HCT116 (cell line): Measurements from ENCODE around the gene PLA2G15. TPM values are rescaled to one million over a fixed set of nuclear protein-coding genes. Genes with fewer than 3 reads are reported as not detected.

Source experiments
- ATAC-seq: fragments of 200-7000 bp; cut with Tn5 transposase; 2 replicates; pipeline ENCODE4 v1.9.1; 2020; ENCODE audit warnings: mild to moderate bottlenecking, moderate library complexity
- BruUV-seq: library from RNA; stranded (reverse); fragments of 400-500 nt; replicated peaks from 2 replicates; lab custom pipeline; 2021; lab: Mats Ljungman, UMichigan
- CTCF ChIA-PET: fragments of 300-600 bp; sonication (Branson Sonifier 250); formaldehyde crosslinking; loops from one replicate; lab custom pipeline; 2021; ENCODE audit warnings: antibody characterized with exemption; lab: Charles Lee
- POLR2A ChIA-PET: fragments of 300-600, 350-600 bp; sonication (Branson Sonifier 250); formaldehyde crosslinking; loops from one replicate; lab custom pipeline; 2021; ENCODE audit warnings: antibody characterized with exemption; lab: Charles Lee
- RAD21 ChIA-PET, 2 experiments: fragments of 300-600 bp; sonication (Branson Sonifier 250); formaldehyde crosslinking; loops; one replicate each; lab custom pipeline; 2023; ENCODE audit warnings: low total read pairs in 2 of 2; ENCODE audit not compliant: uncharacterized antibody in 2 of 2, unreplicated experiment in 2 of 2, low non-redundant PET in 1 of 2; lab: Charles Lee
- DNase-seq: peaks from one replicate; pipeline ENCODE4 v3.0.0-alpha.2; 2010; ENCODE audit warnings: low read depth, low spot score
- H2AFZ ChIP-seq: fragments of 200-600 bp; shearing (Covaris generic), sonication (generic); 2 replicates; pipeline ENCODE4 v1.6.1; 2017; ENCODE audit warnings: low read depth, mixed run types, mixed read lengths, antibody characterized with exemption, low read length; ENCODE audit not compliant: poor library complexity, severe bottlenecking
- H3K27ac ChIP-seq: 2 replicates; pipeline ENCODE4 v1.5.1; 2012; ENCODE audit warnings: low read depth, low read length
- H3K27me3 ChIP-seq: fragments of 200-600 bp; sonication (generic); 2 replicates; pipeline ENCODE4 v1.6.1; 2016; ENCODE audit warnings: mixed run types, low read length, mixed read lengths; ENCODE audit not compliant: insufficient read depth
- H3K36me3 ChIP-seq, 2 experiments: fragments of 200-500 bp in 1 of 2; fragments of 200-600 bp in 1 of 2; sonication (Bioruptor generic) in 1 of 2; sonication (generic) in 1 of 2; 2 replicates each; pipeline versions ENCODE4 v1.5.1 to v1.6.1; 2014 to 2016; ENCODE audit warnings: low read length in 2 of 2, inconsistent platforms in 1 of 2, mixed read lengths in 1 of 2, mixed run types in 1 of 2; ENCODE audit not compliant: insufficient read depth in 2 of 2, control insufficient read depth in 1 of 2
- H3K4me1 ChIP-seq, 2 experiments: fragments of 200-600 bp in 1 of 2; sonication (generic) in 1 of 2; 2 replicates each; pipeline versions ENCODE4 v1.5.1 to v1.6.1; 2012 to 2017; ENCODE audit warnings: low read length in 2 of 2, inconsistent platforms in 1 of 2, mild to moderate bottlenecking in 1 of 2, mixed read lengths in 1 of 2, mixed run types in 1 of 2, moderate library complexity in 1 of 2; ENCODE audit not compliant: insufficient read depth in 2 of 2, control insufficient read depth in 1 of 2
- H3K4me2 ChIP-seq: fragments of 200-600 bp; sonication (generic); 2 replicates; pipeline ENCODE4 v1.6.1; 2017; ENCODE audit warnings: mixed run types, low read length, mixed read lengths
- H3K4me3 ChIP-seq, 2 experiments: fragments of 200-600 bp in 1 of 2; sonication (generic) in 1 of 2; replicated peaks in 1 of 2; 2 replicates each; pipeline ENCODE4 v1.5.1; 2011 to 2016; ENCODE audit warnings: low read length in 2 of 2, control low read depth in 1 of 2, low read depth in 1 of 2, mild to moderate bottlenecking in 1 of 2, mixed read lengths in 1 of 2, mixed run types in 1 of 2
- H3K79me2 ChIP-seq: fragments of 200-600 bp; sonication (generic); 2 replicates; pipeline ENCODE4 v1.6.1; 2017; ENCODE audit warnings: mild to moderate bottlenecking, mixed run types, low read length, moderate library complexity, mixed read lengths; ENCODE audit not compliant: insufficient read depth
- H3K9ac ChIP-seq: fragments of 200-600 bp; sonication (generic); 2 replicates; pipeline ENCODE4 v1.6.1; 2016; ENCODE audit warnings: low read length, mixed read lengths
- H3K9me2 ChIP-seq: fragments of 200-600 bp; sonication (generic), shearing (Covaris generic); 2 replicates; pipeline ENCODE4 v1.6.1; 2017; ENCODE audit warnings: mixed run types, mild to moderate bottlenecking, moderate library complexity; ENCODE audit not compliant: insufficient read depth
- H3K9me3 ChIP-seq, 2 experiments: fragments of 200-500 bp in 1 of 2; fragments of 200-600 bp in 1 of 2; sonication (Bioruptor generic) in 1 of 2; sonication (generic) in 1 of 2; 2 replicates each; pipeline ENCODE4 v1.6.1; 2014 to 2017; ENCODE audit warnings: low read length in 2 of 2, mixed read lengths in 2 of 2, inconsistent platforms in 1 of 2, low read depth in 1 of 2, mild to moderate bottlenecking in 1 of 2, mixed run types in 1 of 2, moderate library complexity in 1 of 2; ENCODE audit not compliant: control insufficient read depth in 1 of 2, insufficient read depth in 1 of 2
- H4K20me1 ChIP-seq: fragments of 200-600 bp; sonication (generic), shearing (Covaris generic); 2 replicates; pipeline ENCODE4 v1.6.1; 2017; ENCODE audit warnings: mixed run types, mild to moderate bottlenecking, moderate library complexity; ENCODE audit not compliant: insufficient read depth
- POLR2AphosphoS5 ChIP-seq: IDR thresholded peaks from 2 replicates; pipeline ENCODE4 v1.6.1; 2011; ENCODE audit warnings: mild to moderate bottlenecking, low read depth, low read length, moderate library complexity
- RAD21 ChIP-seq: IDR thresholded peaks from 2 replicates; pipeline ENCODE4 v1.6.1; 2012; ENCODE audit warnings: low read depth, mild to moderate bottlenecking
- intact Hi-C: fragments of 100-400 bp; cut with micrococcal nuclease; formaldehyde crosslinking; loops from 2 replicates; pipeline ENCODE4 v1.10.0; 2022
- total RNA-seq: library from RNA; stranded (reverse); gene quantifications from one replicate; pipeline ENCODE4 v1.2.1, GENCODE V29; 2021; ENCODE audit not compliant: unreplicated experiment
- TF ChIP-seq, protein P1 (sequence below): IDR thresholded peaks from 2 replicates; pipeline ENCODE4 v1.6.1; 2011; ENCODE audit warnings: mild to moderate bottlenecking, low read length, moderate library complexity; ENCODE audit not compliant: insufficient replicate concordance; ENCODE audit errors: extremely low read depth
- TF ChIP-seq, protein P2 (sequence below), 3 experiments: fragments of 200-600 bp in 1 of 3; sonication (generic) in 1 of 3; IDR thresholded peaks in 2 of 3; conservative IDR thresholded peaks in 1 of 3; 2 replicates each; pipeline ENCODE4 v1.5.1; 2012 to 2017; ENCODE audit warnings: low read depth in 2 of 3, low read length in 2 of 3, antibody characterized with exemption in 1 of 3, borderline replicate concordance in 1 of 3, control low read depth in 1 of 3, mild to moderate bottlenecking in 1 of 3, mixed read lengths in 1 of 3, mixed run types in 1 of 3, moderate library complexity in 1 of 3; ENCODE audit not compliant: insufficient read depth in 1 of 3

PLA2G15 gene
- total RNA-seq, 1 experiment from 2014 or later = 7.5 TPM

DNA sequence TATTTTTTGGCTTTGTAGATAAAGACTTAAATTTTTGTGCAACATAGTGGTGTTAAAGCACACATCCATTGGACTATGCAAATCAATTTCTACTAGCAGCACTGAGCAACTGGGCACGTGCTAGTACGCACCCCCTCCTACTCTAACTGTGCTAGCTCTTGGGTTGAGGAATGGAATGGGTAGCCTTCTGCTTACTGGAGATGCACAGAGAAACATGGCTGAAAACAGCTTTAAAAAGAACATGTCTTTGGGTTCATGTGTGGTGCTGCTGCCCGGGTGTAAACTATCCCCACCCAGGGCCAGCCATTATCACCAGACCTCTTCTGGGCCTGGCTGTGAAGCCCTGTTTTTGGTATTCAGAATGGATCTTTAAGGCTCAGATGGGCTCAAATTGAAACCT is 16.5 kb upstream of the PLA2G15 start (continued):
- TF ChIP-seq RAD21 = no peak
- TF ChIP-seq POLR2AphosphoS5 = no peak
- TF ChIP-seq, protein P1, sequence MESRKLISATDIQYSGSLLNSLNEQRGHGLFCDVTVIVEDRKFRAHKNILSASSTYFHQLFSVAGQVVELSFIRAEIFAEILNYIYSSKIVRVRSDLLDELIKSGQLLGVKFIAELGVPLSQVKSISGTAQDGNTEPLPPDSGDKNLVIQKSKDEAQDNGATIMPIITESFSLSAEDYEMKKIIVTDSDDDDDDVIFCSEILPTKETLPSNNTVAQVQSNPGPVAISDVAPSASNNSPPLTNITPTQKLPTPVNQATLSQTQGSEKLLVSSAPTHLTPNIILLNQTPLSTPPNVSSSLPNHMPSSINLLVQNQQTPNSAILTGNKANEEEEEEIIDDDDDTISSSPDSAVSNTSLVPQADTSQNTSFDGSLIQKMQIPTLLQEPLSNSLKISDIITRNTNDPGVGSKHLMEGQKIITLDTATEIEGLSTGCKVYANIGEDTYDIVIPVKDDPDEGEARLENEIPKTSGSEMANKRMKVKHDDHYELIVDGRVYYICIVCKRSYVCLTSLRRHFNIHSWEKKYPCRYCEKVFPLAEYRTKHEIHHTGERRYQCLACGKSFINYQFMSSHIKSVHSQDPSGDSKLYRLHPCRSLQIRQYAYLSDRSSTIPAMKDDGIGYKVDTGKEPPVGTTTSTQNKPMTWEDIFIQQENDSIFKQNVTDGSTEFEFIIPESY = no peak
- TF ChIP-seq, all 23 proteins: peak for 0

DNA sequence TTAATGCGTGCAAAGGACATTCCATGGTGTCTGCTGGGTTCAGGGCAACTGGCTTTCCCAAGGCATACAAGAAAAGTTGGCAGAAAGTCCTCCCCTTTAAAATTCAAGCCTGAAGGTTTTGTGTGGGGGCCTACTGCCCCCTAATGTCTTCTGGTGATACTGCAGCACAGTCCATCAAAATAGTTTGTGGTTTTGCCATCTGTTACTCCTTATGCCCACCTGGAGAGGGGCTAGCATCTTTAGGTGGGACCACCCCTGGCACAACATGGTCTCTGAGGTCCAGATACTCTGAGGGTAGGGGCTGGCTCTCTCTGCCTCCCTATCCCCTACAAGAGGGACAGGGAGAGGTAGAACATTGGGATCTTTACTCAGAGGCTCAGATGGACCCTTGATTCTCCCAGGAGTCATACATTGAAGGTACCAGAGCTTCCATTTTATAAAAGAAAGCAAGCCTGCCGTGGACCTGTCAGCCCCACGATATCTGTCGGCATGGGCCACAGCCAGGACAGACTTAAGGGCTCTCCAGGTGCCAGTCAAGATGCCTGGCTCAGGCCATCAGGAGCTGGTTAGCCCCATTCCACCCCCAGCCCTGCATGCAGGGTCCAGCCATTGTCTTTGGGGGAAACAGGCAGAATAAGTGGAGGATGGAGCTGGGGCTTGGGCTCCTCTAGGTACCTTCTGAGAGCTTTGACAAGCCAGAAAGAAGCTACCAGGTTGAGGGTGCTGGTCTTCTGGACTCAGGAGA is 15.6 kb upstream of the PLA2G15 start:
- peak; percentile 15 for ATAC-seq
- BruUV-seq = no TSS peak
- Histone ChIP-seq H2AFZ (no peak overlapping the region), H3K79me2 (peaks cover 27% of the 10 kb centered on the region), H3K36me3 (peaks cover 18 to 51% of the 10 kb centered on the region in 2 experiments; a peak in 3 of 4 replicates), H3K27me3 (no peaks in the 10 kb centered on the region)
- RAD21 ChIA-PET = interaction anchor here in 1 of 2 experiments (1.0 kb wide), 1 partner anchor 136 kb away, joined by 4 read pairs; no protein-coding TSS in a partner anchor
- no peak for DNase-seq
- no peak for TF ChIP-seq POLR2AphosphoS5
- TF ChIP-seq, protein P2, sequence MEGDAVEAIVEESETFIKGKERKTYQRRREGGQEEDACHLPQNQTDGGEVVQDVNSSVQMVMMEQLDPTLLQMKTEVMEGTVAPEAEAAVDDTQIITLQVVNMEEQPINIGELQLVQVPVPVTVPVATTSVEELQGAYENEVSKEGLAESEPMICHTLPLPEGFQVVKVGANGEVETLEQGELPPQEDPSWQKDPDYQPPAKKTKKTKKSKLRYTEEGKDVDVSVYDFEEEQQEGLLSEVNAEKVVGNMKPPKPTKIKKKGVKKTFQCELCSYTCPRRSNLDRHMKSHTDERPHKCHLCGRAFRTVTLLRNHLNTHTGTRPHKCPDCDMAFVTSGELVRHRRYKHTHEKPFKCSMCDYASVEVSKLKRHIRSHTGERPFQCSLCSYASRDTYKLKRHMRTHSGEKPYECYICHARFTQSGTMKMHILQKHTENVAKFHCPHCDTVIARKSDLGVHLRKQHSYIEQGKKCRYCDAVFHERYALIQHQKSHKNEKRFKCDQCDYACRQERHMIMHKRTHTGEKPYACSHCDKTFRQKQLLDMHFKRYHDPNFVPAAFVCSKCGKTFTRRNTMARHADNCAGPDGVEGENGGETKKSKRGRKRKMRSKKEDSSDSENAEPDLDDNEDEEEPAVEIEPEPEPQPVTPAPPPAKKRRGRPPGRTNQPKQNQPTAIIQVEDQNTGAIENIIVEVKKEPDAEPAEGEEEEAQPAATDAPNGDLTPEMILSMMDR (IDR thresholded peaks at IDR 0.05 in 2 of 3, conservative IDR thresholded peaks at IDR 0.05 in 1 of 3; ENCODE audit: borderline replicate concordance in 1 of 3, insufficient read depth in 1 of 3, low read depth in 2 of 3, low read length in 2 of 3) = peak in 2 of 3 experiments; percentile 92 to 93; a peak in 4 of 6 replicates
- TF ChIP-seq, all 23 proteins: peak for 1
- H3K27ac ChIP-seq = no peak overlapping the region
- POLR2A ChIA-PET = no interaction called here
- peaks cover 2% of the 10 kb centered on the region; the same call in 1 of the 2 replicates for H4K20me1 ChIP-seq
- intact Hi-C loops = loop anchor here (1.0 to 10.0 kb wide), 7 partner anchors 135 to 705 kb away; partner anchors contain the start of genes NRN1L and RIPOR1
- peaks cover 16% of the 10 kb centered on the region in 2 experiments for H3K4me1 ChIP-seq
- no peak overlapping the region for H3K9ac ChIP-seq
- CTCF ChIA-PET = interaction anchor here (0.5 to 1.0 kb wide), 2 partner anchors 108 to 136 kb away, joined by 3 to 6 read pairs; no protein-coding TSS in a partner anchor
- H3K4me3 ChIP-seq = no peak overlapping the region
- no peak overlapping the region for H3K4me2 ChIP-seq
- no peaks in the 10 kb centered on the region for H3K9me3 ChIP-seq
- no peaks in the 10 kb centered on the region for H3K9me2 ChIP-seq
